DMS53 treated with DMSO at 0.1 percent for 48 hours (cell line): ENCODE measurements around the gene TSPOAP1.

ENCODE experiments used
- DNase-seq: peaks from one replicate; lab custom pipeline; 2025; ENCODE audit not compliant: unreplicated experiment; lab: John Stamatoyannopoulos, UW

Gene TSPOAP1

DNA sequence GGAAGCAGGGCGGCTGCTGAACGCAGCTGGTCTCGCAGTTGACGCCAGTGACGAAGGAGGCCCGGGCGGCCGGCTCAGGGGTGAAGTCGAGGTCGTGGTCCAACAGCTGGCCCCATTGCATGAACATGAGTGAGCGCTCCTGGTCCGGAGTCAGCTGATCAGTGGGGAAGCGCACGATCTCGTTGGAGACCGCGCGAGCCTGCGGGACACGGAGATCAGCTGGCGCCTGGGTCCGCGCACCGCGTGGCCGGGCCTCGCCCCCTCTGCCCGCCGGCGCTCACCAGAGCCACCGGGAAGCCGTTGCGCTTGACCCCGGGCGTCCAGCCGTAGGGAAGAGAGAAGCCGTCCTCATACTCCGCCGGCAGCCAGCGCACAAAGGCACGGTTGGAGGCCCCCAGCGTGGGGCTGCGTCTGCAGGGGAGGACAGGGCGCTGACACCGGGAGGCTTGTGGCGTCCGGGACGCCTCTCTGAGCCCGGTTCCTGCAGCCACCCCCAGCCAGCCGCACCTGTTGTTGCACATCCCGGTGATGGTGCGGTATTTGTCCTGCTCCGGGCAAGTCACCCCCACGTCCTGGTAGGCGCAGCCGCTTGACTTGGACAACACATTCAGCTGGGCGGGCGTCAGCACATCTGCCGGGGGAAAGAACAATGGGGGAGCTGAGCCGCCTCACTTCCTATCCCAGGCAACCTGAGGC is 49.4 kb downstream of the TSPOAP1 start:
- DNase-seq = peak; percentile 17

DNA sequence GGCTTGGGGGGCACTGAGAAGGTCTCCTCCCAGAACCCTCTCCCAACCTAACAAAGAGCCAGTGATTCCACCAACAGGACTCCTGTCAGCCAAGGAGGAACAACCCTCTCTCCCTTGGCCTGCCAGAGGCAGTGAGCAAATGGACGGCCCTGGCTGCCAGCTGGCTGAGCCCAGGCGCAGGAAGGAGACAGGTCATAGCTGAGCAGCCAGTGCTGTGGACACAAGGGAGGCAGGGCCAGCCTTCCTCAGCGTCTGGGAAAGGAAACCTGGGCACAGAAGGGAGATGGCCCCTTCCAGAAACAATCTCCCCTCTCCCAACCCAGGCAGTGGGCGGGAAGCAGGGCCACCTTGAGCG is 50.0 kb downstream of the TSPOAP1 start:
- no peak for DNase-seq

- no peak for DNase-seq
These were observed 50.6 kb downstream of the TSPOAP1 start for GRCh38 chr17:58277802-58278595.

DNA sequence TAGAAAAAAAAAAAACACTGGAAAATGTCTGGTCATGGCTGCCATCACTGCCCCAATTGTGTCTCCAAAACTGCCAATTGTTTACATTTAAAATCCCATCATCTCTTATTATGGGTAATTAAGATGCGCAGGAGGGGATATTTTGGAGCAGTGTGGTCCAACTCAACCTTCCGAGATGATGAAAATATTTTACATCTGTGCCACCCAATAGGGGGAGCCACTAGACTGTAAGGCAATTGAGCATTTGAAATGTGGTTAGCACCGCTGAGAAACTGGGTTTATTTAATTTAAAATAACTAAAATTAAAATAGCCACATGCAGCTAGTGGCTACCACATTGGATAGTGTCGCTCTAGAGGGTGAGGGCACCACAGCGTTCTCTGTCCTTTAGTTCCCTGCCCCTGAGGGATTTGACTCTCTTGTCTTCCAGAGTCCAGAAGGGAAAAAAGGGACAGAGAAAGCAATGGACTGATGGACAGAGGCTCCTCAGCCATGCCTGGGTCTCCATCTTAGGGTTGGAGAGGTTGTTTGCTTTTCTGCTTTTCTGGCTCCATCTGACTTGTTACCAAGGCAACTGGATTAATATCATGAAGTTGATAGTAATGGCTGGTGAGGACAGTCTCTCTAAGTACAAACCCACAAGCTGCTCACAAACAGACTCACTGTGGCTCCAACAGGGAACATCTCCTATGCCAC is 51.3 kb downstream of the TSPOAP1 start:
- no peak for DNase-seq

DNA sequence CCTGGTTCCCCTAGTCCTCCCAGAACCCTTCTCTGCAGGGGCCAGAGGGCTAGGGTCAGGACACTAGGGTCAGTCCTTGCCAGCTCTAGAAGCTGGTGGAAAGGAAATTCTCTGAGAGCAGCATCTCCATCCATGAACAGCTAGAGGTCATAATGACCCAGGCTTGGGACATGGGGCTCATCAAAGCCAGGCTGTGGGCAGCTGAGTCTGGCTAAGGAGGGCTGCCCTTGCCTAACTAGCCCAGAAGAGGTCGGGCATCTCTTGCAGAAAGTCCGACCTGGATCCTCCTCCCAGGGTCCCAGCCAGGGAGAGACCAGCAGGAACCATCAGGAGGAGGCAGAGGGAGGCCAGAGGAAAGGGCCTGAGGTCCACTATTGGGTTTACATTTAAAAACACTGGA is 52.2 kb downstream of the TSPOAP1 start:
- no peak for DNase-seq

DNA sequence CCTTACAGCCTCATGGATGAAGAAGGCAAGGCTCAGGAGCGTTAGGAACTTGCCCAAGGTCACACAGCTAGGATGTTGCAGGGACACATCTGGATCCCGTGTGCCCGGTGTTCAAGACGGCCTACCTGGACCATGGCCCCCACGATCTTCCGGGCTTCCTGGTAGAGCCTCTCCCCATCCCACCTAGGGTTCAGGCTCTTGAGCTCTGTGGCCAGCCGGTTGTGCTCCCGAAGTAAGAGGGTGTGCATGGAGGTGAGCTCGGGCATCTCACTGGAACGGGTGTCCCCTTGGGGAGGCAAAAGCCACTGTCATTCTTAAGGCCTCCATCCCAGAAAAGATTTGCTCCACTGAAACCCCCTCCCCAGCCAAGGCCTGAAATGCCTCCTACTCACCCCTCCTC is 53.2 kb downstream of the TSPOAP1 start:
- DNase-seq = no peak

DNA sequence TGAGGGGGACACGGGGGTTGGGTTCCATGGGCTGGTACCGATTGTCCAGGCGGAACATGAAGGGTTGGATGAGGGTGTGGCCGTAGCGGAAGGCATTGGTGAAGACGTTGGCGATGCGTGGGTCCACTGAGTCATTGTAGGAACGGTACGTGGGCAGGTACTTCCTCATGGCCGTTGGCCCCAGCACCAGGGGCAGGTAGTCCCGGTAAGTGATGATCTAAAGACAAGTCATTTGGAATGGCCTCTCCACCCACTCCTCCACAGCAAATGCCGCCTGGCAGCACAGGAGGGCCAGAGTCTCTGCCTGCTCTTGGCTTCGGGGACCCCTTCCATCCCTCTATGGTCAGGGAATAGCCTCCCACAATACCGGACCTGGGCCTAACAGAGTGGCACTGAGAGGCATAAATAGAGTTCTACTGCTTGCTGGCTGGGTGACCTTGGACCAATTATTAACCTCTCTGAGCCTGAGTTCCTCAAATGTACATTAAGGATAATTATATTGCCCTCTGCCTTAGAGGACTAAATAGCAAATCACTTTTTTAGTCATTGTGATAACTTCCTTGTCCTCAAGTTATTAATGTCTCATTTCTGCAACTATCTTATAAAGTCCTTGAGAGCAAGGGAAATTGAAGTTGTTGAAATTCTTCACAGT is 55.0 kb downstream of the TSPOAP1 start:
- DNase-seq = no peak

- DNase-seq = no peak
These were observed 56.0 kb downstream of the TSPOAP1 start for GRCh38 chr17:58272367-58273280.

DNA sequence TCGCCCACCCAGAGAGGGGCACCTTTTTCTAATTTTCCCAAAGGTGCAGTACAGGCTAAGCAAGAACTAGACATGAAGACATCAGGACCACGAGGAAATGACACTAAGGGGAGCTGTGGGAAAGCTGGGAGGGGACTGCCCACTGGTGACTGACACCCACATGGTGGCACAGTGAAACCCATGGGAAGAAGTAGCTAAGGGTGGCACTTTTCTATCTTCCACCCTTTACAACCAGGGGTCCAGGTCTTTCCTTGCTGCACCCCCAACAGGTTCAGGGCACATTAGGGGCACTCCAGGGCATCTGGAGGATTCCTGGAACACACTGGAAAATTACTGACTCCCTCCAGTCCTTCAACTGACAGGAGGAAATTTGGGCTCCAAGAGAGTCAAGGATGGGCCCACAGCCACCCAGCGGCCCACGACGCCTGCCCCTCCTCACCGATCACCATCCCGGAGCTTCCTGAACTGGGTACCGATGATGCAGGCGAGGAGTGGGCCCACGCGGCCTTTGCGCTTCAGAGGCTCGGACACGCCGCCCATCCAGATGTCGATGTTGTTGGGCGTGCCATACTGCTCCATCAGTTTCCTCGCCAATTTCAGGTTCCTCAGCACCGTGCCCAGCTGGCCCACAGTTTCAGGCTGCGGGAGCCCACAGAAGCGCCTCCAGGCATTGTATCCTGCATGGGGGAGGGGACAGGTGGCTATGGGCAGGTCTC is 57.2 kb downstream of the TSPOAP1 start:
- DNase-seq = no peak

DNA sequence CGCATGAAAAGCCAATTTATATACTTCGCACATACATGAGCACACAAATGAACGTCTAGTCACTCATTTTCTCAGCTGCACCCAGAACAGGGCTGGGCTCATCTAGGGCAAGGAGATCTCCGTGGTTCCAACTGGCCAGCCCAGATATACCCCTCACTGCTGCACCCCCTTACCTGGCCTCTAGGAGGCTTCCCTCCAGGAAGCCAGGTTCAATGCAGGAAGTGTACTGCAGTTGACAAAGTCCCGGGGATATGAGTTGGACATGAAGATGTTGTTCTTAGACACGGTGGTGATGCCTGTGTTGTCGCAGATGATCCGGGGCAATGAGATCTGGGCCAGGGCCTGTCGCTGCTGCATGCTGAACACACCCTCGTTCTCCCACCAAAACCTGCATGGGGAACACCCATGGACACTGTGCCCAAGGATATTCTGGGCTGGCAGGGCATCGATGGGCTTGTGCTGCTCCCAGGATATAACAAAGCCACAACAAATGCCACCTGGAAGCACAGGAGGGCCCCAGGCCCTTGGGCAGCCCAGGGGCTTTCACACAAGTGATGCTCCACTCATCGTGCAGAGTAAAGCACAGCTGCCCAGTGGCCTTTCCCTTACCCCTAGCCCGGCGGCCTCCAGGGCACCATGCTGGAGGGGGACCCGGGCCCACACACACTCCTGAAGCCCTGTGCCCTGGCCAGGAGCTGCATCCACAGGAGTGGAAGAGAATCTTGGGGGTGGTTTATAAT is 57.9 kb downstream of the TSPOAP1 start:
- no peak for DNase-seq

GRCh38 chr17:58269557-58270291 is 58.9 kb downstream of the TSPOAP1 start:
- no peak for DNase-seq

DNA sequence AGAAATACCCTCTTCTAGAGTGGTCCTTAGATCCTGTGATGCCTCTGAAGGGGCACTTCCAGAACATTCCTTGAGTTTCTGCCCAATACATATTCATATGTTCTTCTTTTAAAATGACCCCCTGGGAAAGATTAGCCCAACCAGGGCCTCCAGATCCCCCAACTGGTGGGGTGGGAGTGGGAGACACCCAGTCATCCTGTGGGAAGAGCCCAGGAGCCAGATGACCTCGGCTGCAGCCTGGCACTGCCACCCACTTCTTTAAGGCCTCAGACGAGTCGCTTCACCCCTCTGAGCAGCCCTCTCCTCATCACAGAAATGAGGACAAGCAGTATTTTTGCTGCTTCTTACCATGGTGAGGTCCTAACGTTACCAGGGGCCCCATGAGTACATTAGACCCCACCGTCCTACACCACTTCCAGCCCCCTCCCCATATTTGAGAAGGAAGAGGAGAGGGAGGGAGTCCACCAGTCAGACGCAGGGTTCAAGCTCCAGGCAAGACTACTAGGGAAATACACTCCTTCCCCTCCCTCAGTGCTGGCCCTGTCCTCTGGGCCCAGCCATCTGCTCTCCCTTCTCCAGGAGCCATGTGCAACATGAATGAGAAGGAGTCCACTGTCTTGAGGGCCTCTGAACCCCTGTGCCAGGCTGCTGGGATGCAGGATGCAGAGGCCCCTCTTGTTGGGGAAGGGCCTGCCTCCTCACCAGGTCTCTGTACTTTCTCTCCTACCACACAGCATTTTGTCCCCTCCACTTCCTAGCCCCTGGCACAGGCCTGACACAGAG is 59.6 kb downstream of the TSPOAP1 start:
- DNase-seq = no peak

GRCh38 chr17:58268326-58268725 is 60.3 kb downstream of the TSPOAP1 start:
- DNase-seq = no peak

DNA sequence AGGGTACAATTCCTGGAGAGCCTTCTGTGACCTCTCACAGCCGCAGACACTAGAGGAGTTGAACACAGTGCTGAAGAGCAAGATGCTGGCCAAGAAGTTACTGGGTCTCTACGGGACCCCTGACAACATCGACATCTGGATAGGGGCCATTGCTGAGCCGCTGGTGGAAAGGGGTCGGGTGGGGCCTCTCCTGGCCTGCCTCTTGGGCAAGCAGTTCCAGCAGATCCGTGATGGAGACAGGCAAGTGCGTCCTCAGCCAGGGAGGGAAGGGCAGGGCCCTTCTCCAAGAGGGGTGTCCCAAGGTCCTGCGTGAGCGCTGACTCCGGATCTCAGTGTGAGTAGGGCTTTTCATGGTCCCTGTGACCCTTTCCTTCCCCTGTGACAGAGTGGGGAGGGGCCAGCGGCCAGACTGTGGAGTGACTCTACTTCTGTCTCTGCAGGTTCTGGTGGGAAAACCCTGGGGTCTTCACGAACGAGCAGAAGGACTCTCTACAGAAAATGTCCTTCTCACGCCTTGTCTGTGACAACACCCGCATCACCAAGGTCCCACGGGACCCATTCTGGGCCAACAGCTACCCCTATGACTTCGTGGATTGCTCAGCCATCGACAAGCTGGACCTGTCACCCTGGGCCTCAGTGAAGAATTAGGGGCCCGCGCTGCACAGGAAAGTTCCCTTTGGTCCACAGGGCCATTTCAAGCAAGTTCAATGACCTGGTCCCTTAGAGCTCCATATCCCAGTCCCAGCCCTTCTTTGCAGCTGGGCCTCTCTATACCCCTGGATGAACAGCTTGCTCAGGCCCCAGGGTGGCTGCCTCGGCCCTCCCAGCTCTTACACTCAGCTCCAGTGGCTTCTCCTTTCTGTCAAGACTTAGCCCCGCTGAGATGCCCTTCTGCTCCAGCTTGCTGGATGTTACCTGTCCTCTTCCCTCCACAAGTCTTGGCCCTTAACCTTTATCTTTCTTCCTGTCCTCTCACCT is 61.0 kb downstream of the TSPOAP1 start:
- DNase-seq = no peak

GRCh38 chr17:58265902-58266875 is 62.4 kb downstream of the TSPOAP1 start:
- DNase-seq = no peak
